Raji (cell line): ENCODE data around the gene N4BP3.

Experiments used
- POLR2A ChIP-seq: IDR thresholded peaks from 2 replicates; pipeline ENCODE4 v1.6.1; 2011; ENCODE audit warnings: low read depth, low read length, control low read depth; ENCODE audit not compliant: insufficient read depth

N4BP3 gene

GRCh38 chr5:178090856-178091255 is 22.5 kb upstream of the N4BP3 start:
- no peak for TF ChIP-seq POLR2A

DNA sequence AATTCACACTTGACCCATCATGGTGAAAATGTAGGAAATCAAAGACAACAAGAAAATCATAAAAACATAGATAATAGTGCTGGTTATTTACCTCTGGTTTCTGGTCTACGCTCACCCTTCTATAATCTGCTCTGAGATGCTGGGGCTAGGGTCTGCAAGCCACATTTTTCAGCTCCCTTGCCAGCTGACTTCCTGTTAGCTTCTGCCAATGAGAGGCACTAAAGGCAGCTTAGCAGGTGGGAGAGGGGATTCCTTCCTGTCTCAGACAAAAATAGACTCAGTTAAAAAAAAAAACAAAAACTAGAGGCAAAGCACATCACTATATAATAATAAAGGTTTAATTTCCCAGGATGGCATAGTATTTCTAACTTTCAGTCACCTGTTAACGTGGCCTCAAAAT is 20.2 kb upstream of the N4BP3 start:
- TF ChIP-seq POLR2A: no peak

DNA sequence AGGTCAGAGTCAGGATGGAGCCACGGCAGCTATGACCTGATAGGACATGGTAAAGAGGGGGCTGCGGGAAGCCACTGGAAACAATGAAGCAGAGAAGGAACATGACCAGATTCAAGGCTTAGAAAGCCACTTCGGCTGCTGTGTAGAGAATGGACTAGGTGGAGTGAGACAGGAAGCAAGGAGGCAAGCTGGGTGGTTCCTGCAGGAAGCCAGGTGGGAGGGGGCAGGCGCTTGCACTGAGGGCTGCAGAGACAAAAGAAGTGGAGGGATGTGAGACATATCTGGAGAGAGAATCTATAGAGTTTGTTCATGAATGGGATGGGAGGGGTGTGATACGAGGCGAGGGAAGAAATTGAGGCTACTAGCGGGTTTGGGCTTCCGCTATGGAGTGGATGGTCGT is 19.0 kb upstream of the N4BP3 start:
- no peak for TF ChIP-seq POLR2A

DNA sequence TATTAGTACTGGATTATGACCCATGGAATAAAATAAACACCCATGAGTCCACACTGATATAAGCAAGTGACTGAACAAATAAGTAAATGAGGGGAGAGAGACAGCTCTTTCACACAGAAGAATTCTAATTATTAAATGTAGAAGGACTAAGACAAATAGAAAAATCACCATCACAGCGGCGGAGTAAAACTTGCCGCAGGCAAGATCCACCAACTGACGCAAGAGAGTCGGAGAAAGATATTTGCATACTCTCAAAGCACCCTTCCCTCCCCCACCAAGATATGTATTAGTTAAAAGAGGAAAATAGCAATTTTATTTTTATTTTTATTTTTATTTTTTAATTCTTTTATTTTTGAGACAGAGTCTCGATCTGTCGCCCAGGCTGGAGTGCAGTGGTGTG is 14.6 kb upstream of the N4BP3 start:
- TF ChIP-seq POLR2A: no peak

DNA sequence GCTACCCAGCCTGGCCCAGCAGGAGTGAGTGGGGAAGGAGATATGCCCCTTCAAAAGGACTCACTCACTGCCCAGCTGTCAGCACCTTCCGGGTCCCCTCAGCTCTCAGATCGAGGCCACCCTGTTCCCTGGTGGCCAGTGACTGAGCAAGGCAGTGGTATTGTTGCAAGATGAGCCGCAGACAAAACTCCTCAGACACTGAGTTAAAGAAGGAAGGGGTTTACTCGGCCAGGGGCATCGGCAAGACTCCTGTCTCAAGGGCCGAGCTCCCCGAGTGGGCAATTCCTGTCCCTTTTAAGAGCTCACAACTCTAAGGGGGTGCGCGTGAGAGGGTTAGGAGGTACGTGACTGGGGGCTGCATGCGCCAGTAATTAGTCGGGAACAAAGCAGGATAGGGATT is 9.7 kb upstream of the N4BP3 start:
- TF ChIP-seq POLR2A: no peak

- TF ChIP-seq POLR2A: no peak
Observed at GRCh38 chr5:178104492-178104891, 8.8 kb upstream of the N4BP3 start.

GRCh38 chr5:178106086-178106485 is 7.2 kb upstream of the N4BP3 start:
- TF ChIP-seq POLR2A: no peak

DNA sequence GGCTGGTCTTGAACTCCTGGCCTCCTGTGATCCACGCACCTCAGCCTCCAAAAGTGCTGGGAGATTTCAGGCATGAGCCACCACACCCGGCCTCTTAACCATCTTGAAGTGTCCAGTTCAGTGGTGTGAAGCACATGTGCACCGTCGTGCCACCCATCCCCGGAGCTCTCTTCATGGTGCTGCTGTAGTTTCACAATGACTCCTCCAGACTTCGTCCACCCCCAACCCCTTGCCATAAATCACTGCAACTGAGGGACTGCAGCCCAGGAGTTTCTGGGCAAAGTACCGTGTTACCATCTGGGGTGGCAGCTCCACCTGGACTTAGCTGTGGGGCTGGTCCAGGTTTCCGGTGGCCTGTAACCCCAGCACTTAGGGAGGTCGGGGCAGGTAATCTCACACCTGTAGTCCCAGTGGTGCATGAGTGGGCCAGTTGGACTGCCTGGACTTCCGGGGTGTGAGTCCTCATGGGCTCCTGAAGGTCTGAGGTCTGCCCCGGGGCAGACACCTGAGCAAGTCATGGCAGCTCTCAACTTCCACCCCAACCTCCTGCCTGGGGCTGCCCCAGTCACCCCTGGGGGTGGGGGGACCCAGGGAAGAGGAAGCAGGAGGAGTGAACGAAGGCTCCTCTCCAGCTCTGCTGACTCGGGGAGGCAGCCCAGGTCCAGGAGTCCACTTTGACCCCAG is 6.6 kb upstream of the N4BP3 start:
- no peak for TF ChIP-seq POLR2A

DNA sequence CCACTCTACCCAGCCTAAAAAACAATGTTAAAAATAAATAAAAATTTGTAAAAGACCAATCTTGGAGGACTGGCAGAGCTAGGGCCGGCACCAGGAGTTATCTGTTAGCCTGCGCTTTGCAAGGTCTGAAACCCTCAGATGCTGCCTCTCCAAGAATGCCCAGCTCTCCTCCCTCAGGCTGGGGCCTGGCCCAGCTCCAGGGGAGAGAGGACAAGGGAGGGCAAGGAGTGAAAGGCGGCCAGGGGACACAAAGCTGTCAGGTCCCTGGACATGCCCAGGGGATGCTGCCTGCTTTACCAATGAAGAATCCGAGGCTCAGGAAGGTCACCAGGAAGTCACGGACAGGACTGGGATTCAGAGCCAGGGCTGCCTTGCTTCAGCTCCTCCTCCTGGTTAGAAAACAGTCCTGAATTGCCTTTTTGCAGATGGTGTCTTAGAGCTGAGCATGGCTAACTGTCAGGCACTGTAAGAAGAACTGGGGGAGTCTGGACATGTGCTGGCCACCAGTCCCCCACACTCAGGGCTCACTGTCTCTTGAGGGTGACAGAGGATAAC is 5.5 kb upstream of the N4BP3 start:
- TF ChIP-seq POLR2A: no peak

GRCh38 chr5:178108446-178108845 is 4.9 kb upstream of the N4BP3 start:
- TF ChIP-seq POLR2A: no peak

DNA sequence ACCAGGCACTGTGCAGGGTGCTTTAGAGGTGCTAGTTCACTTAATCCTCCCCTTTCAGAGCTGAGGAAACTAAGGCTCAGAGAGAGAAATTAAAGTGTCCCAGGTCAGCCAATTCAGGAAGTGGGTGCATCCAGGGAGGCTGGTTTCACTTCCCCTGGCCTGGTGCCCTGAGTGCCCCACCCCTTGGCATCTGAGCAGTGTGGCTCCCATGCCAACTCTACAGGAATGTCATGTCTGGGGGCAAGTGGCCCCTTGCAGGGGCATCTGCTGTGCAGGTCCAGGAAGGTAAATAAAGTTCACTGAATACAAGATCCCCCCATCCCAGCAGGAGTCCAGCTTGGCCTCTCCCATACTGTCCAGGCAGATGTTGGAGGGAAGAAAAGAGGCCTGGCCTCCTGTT is 4.4 kb upstream of the N4BP3 start:
- no peak for TF ChIP-seq POLR2A

GRCh38 chr5:178110511-178110910 is 2.8 kb upstream of the N4BP3 start:
- TF ChIP-seq POLR2A: no peak

GRCh38 chr5:178111925-178112324 is 1.4 kb upstream of the N4BP3 start:
- TF ChIP-seq POLR2A: no peak

- no peak for TF ChIP-seq POLR2A
Observed at GRCh38 chr5:178112545-178112944, 787 bp upstream of the N4BP3 start.

GRCh38 chr5:178113841-178114324 is 551 bp downstream of the N4BP3 start:
- peak; percentile 43; the same call in 1 of the 2 replicates for TF ChIP-seq POLR2A

GRCh38 chr5:178114325-178115135 is 1.2 kb downstream of the N4BP3 start:
- TF ChIP-seq POLR2A: peak; percentile 32; the same call in 1 of the 2 replicates
